Measurements from ENCODE around the gene ANKRD7. TPM values are rescaled to one million over a fixed set of nuclear protein-coding genes. Genes with fewer than 3 reads are reported as not detected.
"Not testable (repeated sequence)": the region's sequence is repeated elsewhere in the genome, so short reads cannot be mapped to it uniquely, and the experiment has no call there.

Gene ANKRD7
- total RNA-seq, 1 experiment from 2014 or later, result 0.74 TPM

GRCh38 chr7:118232837-118233236 lies 8.3 kb downstream of the ANKRD7 start:
- DNase-seq (ENCODE audit: low read depth), result peak; percentile 74

DNA sequence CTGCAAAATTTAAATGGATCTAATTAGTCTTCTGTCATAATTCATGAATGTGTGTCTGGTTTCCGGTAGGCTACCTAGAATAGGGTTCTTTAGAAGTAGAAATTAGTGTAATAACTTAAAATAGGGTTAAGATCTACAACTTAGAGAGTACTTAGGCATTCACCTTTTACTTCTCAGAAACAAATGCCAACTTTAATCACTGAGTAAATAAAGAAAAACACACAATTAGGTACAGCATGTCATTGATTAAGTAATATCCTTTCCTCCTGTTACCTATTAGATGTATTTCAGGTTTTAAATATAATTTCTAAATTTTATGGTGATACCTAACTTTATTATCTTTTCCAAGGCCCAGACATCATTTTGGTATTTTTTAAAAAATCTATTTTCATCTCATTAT lies 9.3 kb downstream of the ANKRD7 start:
- DNase-seq (ENCODE audit: low read depth), result no peak

- no peak for DNase-seq (ENCODE audit: low read depth)
Observed at GRCh38 chr7:118239014-118239413, 14.5 kb downstream of the ANKRD7 start.

- DNase-seq (ENCODE audit: low read depth), result not testable (repeated sequence)
Observed at GRCh38 chr7:118240320-118240719, 15.8 kb downstream of the ANKRD7 start.

- DNase-seq (ENCODE audit: low read depth), result no peak
Observed at GRCh38 chr7:118243695-118244094, 19.2 kb downstream of the ANKRD7 start.

- peak; percentile 20 for DNase-seq (ENCODE audit: low read depth)
Observed at GRCh38 chr7:118245267-118246040, 20.9 kb downstream of the ANKRD7 start.

DNA sequence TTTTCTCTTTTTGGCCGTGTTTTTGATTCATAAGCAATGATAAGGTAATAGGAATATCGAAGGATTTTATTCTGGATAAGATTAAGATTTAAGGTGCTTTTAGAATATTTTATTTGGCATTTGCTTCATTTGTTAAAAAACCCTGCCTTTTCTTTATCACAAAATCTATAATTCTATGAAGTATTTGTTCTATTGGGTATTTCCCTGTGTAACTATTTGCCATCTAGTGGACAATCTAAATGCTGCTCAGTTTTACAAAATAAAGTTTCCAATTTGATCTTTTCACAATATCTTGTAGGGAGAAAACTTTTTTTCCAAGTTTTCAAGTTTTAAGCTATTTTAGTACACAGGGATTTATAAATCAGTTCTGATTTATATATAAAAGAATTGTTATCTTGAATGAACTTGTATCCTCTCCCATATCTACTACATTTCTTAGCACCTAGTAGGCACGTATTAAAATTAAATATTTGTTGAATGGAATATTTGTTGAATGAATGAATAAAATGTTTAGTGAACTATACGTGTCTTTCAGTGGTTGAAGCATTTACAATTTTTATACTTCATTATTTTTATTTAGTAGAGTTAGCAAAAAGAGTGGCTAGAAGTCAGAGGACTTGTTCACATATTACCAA lies 26.5 kb downstream of the ANKRD7 start:
- no peak for DNase-seq (ENCODE audit: low read depth)

DNA sequence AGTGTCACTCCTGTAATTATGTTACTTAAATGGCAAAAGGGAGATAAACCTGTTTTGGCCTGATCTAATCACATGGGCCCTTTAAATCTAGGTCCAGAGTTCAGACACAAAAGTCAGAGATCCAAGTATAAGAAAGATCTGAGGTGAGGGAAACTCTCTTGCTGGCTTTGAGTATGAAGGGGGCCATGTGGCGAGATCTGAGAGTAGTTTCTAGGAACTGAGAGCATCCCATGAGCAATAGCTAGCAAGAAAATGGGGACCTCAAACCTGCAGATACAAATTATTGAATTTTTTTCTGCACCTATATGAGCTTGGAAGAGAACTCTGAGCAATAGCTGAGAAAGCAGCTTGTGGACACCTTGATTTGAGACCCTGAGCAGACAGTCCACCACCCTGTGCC lies 27.6 kb downstream of the ANKRD7 start:
- DNase-seq (ENCODE audit: low read depth), result no peak

DNA sequence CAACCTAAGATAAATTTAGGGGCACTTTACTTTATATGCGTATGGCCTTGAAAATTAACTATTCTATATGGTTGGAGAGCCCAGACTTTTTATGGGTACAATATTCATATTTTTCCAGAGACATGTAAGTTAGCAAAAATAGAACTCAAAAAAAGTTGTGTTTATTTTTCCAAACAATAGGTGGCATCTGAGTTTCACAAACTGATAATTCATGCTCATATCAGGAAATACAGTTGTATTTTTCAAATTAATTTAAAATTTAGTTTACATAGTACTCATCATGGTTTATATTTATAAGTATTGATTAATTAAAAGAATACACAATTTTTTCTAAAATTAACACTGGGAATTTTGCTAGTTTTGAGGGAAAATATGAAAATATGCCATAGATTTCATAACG lies 34.6 kb downstream of the ANKRD7 start:
- DNase-seq (ENCODE audit: low read depth), result no peak

DNA sequence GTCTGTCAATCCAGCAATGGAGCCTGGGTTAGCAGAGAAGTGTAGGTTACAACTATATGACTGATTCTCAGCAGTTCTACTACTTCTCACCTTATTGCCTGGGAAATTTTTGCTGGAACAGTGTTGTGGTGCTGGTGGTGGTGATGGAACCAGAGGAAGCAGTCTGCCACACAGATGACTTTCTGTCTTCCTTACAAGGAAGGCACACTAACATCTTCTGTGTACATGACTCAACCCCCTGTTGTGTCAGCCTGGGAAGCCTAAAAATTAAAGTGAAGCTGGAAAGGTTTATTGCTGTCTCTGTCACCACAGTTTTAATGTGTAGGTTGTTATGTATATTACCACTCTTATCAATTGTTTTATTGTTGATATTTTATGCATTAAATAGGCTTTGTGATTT lies 40.3 kb downstream of the ANKRD7 start:
- DNase-seq (ENCODE audit: low read depth), result peak; percentile 67

- DNase-seq (ENCODE audit: low read depth), result no peak
Observed at GRCh38 chr7:118280319-118281012, 56.0 kb downstream of the ANKRD7 start.

GRCh38 chr7:118281196-118281595 lies 56.7 kb downstream of the ANKRD7 start:
- DNase-seq (ENCODE audit: low read depth), result peak; percentile 34

DNA sequence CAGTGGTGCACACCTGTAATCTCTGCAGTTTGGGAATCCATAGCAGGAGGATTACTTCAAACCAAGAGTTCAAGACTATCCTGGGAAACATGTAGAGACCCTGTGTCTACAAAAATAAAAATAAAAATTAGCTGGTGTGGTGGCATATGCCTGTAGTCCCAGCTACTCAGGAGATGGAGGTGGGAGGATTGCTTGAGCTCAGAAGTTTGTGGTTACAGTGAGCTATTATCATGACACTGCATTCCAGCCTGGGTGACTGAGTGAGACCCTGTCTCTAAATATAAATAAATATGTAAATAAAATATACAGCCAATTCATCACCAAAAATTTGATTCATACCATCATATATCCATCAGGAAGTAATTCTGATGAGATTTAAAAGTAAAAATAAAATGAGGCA lies 60.9 kb downstream of the ANKRD7 start:
- DNase-seq (ENCODE audit: low read depth), result no peak

DNA sequence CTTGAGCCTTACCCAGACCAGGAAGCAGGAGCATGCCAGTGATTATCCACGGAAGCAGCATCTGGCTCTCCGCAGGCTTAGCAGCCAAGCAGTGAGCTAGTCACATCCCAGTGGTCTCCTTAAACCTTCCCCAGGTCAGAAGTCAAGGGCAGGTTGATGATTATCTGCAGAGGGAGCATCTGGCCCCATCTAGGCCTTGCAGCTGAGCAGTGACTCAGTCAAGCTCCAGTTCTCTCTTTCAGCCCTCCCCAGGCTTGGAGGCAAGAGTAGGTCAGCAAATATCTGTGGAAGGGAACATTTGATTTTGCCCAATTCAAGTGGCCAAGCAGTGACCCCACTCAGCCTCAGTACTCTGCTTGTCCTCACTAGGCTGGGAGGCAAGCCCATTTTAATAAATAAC lies 61.6 kb downstream of the ANKRD7 start:
- no peak for DNase-seq (ENCODE audit: low read depth)

DNA sequence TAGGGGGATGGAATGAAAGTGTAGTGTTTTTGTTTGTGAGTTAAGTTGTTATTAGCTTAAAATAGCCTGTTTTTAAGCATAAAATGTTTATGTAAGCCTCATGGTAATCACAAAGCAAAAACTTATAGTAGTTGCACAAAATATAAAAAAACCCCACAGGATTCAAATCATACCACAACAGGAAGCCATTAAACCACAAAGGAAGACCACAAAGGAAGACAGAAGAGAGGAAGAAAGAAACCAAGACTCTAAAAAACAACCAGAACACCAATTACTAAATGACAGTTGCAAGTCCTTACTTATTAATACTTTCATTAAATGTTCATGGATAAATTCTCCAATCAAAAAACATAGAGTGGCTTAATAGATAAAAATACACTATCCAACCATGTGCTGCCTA lies 63.6 kb downstream of the ANKRD7 start:
- peak; percentile 68 for DNase-seq (ENCODE audit: low read depth)

GRCh38 chr7:118289476-118289875 lies 65.0 kb downstream of the ANKRD7 start:
- no peak for DNase-seq (ENCODE audit: low read depth)

Other genes with a start within 250 kb of the ANKRD7 start
- 56.7 and 83.1 TPM in 2 replicates for gene LSM8, start 40.5 kb upstream of the ANKRD7 start, total RNA-seq (2014; rRNA removed; shearing (Covaris generic))